Hematopoietic multipotent progenitor cell treated with erythropoietin and hydrocortisone succinate and interleukin-3 and kit ligand, for 8 days (in vitro differentiated cells): ENCODE results near the gene SSX2IP.
"Not testable (repeated sequence)": the region's sequence is repeated elsewhere in the genome, so short reads cannot be mapped to it uniquely, and the experiment has no call there.

Experiments
- DNase-seq: peaks from one replicate; pipeline ENCODE4 v3.0.0-alpha.2; 2015

SSX2IP gene

DNA sequence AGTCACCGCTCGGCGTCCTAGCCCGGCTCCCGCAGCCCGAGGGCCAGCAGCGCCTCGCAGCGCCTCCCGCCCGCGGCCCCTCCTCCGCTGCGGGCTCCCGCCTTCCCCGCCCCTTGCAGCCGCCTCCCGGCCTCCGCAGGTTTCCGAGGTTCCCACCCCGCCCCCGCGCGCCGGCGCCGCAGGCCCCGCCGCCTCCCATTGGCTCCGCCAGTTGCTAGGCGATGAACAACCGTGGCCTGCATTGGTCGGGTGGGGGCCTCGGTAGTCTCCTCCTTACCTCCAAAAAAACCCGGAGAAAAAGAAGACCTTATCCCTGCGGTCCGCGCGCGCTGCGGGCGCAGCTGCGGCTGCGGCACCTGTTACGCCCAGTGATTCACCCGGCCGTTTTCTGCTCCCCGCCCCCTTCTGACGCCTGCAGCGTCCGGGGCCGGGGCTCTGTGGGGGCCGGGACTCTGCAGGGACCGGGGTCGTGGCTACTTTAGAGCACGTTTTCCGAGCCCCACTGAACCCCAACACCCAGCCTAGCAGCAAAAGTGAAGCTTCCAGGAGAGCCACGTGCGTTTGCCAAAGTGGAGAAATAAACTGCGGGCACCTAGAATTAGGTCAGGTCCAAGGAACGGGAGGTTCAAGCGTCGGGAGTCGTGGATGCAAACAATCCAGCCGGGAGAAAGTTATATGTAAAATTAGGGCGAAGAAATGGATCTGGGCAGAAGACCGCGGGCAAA lies at the start of gene SSX2IP:
TSS of gene SSX2IP (minus strand) at position 65 of the 725 bp plus-strand sequence. CDS start 19,242 bp downstream, outside the sequence.
- peak; percentile 97 for DNase-seq

- DNase-seq, result no peak
Observed at GRCh38 chr1:84738237-84738636, 48.0 kb upstream of the SSX2IP start.

GRCh38 chr1:84737590-84737989 lies 47.3 kb upstream of the SSX2IP start:
- no peak for DNase-seq

DNA sequence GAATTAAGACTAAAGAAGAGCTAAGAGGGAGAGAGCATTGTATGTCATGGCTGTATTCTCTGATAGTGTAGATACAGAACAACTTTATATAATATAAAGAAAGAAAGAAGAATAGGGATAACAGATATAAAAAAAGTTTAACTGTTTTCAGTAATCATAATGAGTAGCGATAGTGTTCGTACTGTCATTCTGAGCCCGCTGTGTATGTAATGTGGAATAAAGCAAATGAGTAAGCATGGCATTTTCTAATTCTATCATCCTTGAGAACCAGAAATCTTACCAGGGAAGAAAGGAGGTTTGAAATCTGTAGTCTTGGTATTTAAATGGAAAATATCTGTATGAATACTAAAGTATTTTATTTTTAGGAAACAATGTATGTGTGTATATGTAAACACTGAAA lies 46.7 kb upstream of the SSX2IP start:
- no peak for DNase-seq

- no peak for DNase-seq
Observed at GRCh38 chr1:84736445-84736844, 46.2 kb upstream of the SSX2IP start.

DNA sequence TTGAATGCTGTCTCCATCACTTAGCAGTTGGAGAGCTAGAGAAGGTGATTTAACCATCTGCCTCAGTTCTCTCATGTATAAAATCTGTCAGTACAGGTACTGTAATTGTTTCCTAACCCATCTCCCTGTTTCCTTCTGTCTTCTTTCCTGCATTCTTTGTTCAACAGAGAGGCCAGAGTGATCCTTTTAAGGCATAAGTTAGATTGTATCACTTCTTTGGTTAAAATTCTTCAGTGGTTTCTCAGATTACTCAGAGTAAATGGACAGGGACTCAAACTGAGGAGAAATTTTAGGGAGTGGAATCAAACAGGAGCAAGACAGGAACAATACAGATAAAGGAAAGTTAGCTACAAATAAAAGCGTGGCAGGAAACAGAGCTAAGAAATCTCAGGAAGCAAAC lies 45.2 kb upstream of the SSX2IP start:
- DNase-seq, result no peak

- DNase-seq, result no peak
Observed at GRCh38 chr1:84732520-84732919, 42.3 kb upstream of the SSX2IP start.

DNA sequence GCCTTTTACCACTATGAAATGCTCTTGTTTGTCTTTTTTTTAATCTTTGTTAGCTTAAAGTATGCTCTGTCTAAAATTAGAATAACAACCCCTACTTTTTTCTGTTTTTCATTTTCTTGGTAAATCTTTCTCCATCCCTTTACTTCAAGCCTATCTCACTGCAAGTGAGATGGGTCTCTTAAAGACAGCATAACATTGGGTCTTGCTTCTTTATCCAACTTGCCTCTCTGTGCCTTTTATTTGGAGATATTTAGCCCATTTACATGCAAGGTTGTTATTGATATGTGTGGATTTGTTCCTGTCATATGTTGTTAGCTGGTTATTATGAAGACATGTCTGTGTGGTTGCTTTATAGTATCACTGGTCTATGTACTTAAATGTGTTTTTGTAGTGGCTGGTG lies 41.3 kb upstream of the SSX2IP start:
- no peak for DNase-seq

DNA sequence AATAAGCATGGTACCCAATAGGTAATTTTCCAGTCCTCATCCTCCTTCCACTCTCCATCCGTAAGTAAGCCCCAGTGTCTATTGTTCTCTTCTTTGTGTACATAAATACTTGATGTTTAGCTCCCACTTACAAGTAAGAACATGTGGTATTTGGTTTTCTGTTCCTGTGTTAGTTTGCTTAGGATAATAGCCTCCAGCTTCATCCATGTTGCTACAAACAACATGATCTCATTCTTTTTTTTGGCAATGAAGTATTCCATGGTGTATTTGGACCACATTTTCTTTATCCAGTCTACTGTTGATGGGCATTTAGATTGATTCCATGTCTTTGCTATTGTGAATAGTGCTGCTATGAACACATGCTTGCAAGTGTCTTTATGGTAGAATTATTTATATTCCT lies 37.5 kb upstream of the SSX2IP start:
- DNase-seq, result not testable (repeated sequence)

GRCh38 chr1:84726593-84727499 lies 36.6 kb upstream of the SSX2IP start:
- DNase-seq, result no peak

DNA sequence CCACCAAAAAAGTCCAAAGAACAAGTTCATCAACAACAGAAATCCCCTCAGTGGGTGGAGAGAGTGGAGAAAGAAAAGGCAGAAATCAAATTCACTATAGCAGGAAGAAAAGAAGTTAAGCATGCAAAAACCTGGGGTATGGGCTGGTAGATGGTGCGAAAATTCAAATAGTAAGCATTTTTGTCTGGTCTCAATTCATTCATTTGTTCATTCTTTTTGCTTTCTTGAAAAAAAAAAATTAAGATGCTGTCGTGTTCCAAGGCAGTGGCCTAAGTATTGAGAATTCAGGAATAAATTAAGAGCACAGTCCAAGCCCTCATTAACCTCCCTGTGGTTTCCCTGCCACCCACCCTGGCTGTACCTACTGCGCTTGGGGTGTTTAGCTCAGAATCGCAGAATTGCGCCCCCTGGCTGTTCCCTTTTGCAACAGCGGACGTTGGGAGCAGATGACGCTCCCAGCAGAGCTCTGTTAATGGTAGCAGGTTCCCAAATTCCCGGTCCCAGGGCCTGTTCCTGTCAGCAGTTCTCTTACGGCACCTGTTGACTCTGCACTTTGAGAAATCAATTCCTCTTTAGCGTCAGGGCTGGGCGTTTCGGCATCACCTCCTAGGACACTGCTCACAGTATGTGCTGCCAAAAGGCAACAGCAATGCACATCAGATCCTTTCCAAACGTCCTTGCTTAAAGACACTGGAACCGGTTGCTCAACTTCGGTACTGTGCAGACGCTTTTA lies 34.0 kb upstream of the SSX2IP start:
- DNase-seq, result peak; percentile 51

DNA sequence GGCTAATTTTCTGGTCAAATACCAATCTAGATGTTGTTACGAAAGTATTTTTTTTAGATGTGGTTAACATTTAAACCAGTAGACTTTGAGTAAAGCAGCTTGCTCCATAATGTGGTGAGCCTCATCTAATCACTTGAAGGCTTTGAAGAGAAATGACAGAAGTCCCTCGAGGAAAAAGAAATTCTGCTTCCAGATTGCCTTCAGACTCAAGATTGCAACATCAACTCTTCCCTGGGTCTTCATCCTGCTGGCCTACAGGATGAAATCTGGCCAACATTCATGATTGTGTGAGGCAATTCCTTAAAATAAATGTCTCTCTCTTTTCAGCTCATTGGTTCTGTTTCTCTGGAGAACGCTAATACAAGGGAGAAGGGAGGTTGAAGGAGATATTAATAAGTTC lies 32.5 kb upstream of the SSX2IP start:
- no peak for DNase-seq

- DNase-seq, result not testable (repeated sequence)
Observed at GRCh38 chr1:84721872-84722271, 31.6 kb upstream of the SSX2IP start.

GRCh38 chr1:84721152-84721551 lies 30.9 kb upstream of the SSX2IP start:
- DNase-seq, result peak; percentile 34

GRCh38 chr1:84720221-84720780 lies 30.0 kb upstream of the SSX2IP start:
- DNase-seq, result no peak

DNA sequence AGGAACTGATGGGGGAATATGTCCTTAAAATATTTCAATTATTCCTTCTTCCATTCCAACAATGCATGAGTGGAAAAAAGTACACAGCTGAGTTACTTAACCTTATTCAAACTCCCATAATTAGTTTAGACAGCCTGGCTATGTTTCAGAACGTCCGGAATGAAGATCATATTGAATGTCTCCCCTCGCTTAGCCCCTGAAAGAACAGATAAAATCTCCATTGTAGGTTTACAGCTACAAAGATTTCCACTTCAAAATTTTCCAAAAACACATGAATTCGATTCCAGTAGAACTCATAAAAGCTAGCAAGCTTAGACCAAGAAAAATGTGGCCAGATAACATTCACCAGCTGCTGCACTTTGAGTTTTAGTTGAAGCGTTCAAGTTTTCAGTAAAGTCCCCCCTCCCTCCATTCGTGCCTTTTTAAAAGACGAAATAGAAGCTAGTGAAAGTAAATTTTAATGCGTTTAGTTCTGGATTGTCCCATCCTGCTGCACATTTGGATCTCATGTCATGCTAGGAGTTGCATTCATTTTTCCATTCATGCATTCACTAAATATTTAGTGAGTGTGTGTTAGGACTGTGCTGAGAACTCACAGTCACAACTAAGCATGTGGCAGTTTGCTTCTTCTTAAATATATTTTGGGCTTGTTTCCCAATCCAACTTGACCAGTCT lies 29.4 kb upstream of the SSX2IP start:
- DNase-seq, result no peak

- DNase-seq, result no peak
Observed at GRCh38 chr1:84715342-84716019, 25.2 kb upstream of the SSX2IP start.

- DNase-seq, result no peak
Observed at GRCh38 chr1:84712276-84712874, 22.1 kb upstream of the SSX2IP start.

GRCh38 chr1:84711869-84712268 lies 21.6 kb upstream of the SSX2IP start:
- DNase-seq, result no peak

GRCh38 chr1:84711121-84711520 lies 20.9 kb upstream of the SSX2IP start:
- DNase-seq, result no peak

DNA sequence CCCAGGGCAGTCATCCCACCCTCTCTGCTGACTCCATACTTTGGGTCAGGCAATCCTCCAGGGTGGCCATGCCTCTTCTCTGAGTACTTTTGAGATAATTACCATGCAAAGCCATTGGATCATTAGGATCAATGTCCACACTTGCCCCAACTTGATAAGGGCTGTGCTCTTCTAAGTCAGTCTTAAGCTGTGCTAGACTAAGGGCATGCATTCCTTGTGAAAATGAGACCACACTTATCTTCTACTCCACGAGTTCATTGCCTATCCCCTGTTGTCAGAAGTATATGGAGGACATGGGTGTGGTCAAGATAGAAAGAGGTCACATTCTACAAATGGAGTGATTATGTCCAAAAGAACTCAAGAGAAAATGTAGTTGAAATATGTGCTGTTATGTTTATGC lies 18.9 kb upstream of the SSX2IP start:
- peak; percentile 41 for DNase-seq
